ENCODE data around the gene C3. TPM values are rescaled to one million over a fixed set of nuclear protein-coding genes. Genes with fewer than 3 reads are reported as not detected.

The C3 gene
- total and polyA plus RNA-seq, 2 of the 13 experiments (the other 11 are each of a cell fraction or from before 2014, with no cell fraction given) = 1,455 to 6,272 TPM

GRCh38 chr19:6739883-6740588, 19.6 kb upstream of the C3 start (continued):
- TF ChIP-seq, protein P1, sequence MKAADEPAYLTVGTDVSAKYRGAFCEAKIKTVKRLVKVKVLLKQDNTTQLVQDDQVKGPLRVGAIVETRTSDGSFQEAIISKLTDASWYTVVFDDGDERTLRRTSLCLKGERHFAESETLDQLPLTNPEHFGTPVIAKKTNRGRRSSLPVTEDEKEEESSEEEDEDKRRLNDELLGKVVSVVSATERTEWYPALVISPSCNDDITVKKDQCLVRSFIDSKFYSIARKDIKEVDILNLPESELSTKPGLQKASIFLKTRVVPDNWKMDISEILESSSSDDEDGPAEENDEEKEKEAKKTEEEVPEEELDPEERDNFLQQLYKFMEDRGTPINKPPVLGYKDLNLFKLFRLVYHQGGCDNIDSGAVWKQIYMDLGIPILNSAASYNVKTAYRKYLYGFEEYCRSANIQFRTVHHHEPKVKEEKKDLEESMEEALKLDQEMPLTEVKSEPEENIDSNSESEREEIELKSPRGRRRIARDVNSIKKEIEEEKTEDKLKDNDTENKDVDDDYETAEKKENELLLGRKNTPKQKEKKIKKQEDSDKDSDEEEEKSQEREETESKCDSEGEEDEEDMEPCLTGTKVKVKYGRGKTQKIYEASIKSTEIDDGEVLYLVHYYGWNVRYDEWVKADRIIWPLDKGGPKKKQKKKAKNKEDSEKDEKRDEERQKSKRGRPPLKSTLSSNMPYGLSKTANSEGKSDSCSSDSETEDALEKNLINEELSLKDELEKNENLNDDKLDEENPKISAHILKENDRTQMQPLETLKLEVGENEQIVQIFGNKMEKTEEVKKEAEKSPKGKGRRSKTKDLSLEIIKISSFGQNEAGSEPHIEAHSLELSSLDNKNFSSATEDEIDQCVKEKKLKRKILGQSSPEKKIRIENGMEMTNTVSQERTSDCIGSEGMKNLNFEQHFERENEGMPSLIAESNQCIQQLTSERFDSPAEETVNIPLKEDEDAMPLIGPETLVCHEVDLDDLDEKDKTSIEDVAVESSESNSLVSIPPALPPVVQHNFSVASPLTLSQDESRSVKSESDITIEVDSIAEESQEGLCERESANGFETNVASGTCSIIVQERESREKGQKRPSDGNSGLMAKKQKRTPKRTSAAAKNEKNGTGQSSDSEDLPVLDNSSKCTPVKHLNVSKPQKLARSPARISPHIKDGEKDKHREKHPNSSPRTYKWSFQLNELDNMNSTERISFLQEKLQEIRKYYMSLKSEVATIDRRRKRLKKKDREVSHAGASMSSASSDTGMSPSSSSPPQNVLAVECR (CRISPR knock-in tag; IDR thresholded peaks at IDR 0.05; ENCODE audit: borderline replicate concordance) = peak; percentile 4; the same call in 1 of the 2 replicates
- TF ChIP-seq ZHX2 (IDR thresholded peaks at IDR 0.05; ENCODE audit: low read depth) = no peak
- no peak for TF ChIP-seq ZHX2 (CRISPR knock-in tag; IDR thresholded peaks at IDR 0.05; ENCODE audit: borderline replicate concordance)
- TF ChIP-seq RCOR2 (CRISPR knock-in tag; IDR thresholded peaks at IDR 0.05) = no peak
- no peak for TF ChIP-seq GABPB1 (CRISPR knock-in tag; IDR thresholded peaks at IDR 0.05)
- 0 out of 2 replicates have a peak, but pooled peaks have one; percentile 3 for TF ChIP-seq KMT2A (CRISPR knock-in tag; IDR thresholded peaks at IDR 0.05)
- TF ChIP-seq, protein P2, sequence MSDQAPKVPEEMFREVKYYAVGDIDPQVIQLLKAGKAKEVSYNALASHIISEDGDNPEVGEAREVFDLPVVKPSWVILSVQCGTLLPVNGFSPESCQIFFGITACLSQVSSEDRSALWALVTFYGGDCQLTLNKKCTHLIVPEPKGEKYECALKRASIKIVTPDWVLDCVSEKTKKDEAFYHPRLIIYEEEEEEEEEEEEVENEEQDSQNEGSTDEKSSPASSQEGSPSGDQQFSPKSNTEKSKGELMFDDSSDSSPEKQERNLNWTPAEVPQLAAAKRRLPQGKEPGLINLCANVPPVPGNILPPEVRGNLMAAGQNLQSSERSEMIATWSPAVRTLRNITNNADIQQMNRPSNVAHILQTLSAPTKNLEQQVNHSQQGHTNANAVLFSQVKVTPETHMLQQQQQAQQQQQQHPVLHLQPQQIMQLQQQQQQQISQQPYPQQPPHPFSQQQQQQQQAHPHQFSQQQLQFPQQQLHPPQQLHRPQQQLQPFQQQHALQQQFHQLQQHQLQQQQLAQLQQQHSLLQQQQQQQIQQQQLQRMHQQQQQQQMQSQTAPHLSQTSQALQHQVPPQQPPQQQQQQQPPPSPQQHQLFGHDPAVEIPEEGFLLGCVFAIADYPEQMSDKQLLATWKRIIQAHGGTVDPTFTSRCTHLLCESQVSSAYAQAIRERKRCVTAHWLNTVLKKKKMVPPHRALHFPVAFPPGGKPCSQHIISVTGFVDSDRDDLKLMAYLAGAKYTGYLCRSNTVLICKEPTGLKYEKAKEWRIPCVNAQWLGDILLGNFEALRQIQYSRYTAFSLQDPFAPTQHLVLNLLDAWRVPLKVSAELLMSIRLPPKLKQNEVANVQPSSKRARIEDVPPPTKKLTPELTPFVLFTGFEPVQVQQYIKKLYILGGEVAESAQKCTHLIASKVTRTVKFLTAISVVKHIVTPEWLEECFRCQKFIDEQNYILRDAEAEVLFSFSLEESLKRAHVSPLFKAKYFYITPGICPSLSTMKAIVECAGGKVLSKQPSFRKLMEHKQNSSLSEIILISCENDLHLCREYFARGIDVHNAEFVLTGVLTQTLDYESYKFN (CRISPR knock-in tag; conservative IDR thresholded peaks at IDR 0.05) = no peak
- TF ChIP-seq ZNF24 (IDR thresholded peaks at IDR 0.05) = no peak
- no peak for TF ChIP-seq MEIS2 (CRISPR knock-in tag; IDR thresholded peaks at IDR 0.05)
- TF ChIP-seq RARA (CRISPR knock-in tag; IDR thresholded peaks at IDR 0.05) = no peak
- no peak for TF ChIP-seq ATF7 (IDR thresholded peaks at IDR 0.05)
- TF ChIP-seq ATF7 (CRISPR knock-in tag; IDR thresholded peaks at IDR 0.05) = no peak
- TF ChIP-seq MYC (CRISPR knock-in tag; IDR thresholded peaks at IDR 0.05; ENCODE audit: borderline replicate concordance) = peak; percentile 58; the same call in 1 of the 2 replicates
- no peak for TF ChIP-seq ZNF34 (CRISPR knock-in tag; IDR thresholded peaks at IDR 0.05; ENCODE audit: borderline replicate concordance)
- TF ChIP-seq PHF8 (CRISPR knock-in tag; IDR thresholded peaks at IDR 0.05) = 0 out of 2 replicates have a peak, but pooled peaks have one; percentile 3
- no peak for TF ChIP-seq ZSCAN29 (CRISPR knock-in tag; conservative IDR thresholded peaks at IDR 0.05)
